T-helper 1 cell treated with Interleukin-12 subunit alpha and Interleukin-12 subunit beta and Interleukin-4 antibody, amounts not matched to agents 30 μg/mL and 1 μg/mL, for 36 hours (primary cell): Measurements from ENCODE around the gene ACACB.
"Not testable (repeated sequence)": the region's sequence is repeated elsewhere in the genome, so short reads cannot be mapped to it uniquely, and the experiment has no call there.

Experiments used
- H3K27ac Mint-ChIP-seq: one replicate; pipeline ENCODE4 v1.8.0; 2021; ENCODE audit warnings: mild to moderate bottlenecking, mixed read lengths
- H3K27me3 Mint-ChIP-seq: one replicate; pipeline ENCODE4 v1.8.0; 2021; ENCODE audit warnings: low read depth, mixed read lengths
- H3K36me3 Mint-ChIP-seq: one replicate; pipeline ENCODE4 v1.8.0; 2021; ENCODE audit warnings: low read depth, mixed read lengths
- H3K4me1 Mint-ChIP-seq: one replicate; pipeline ENCODE4 v1.8.0; 2021; ENCODE audit warnings: low read depth, mixed read lengths
- H3K4me3 Mint-ChIP-seq: one replicate; pipeline ENCODE4 v1.8.0; 2021; ENCODE audit warnings: mild to moderate bottlenecking, moderate library complexity, mixed read lengths
- H3K9me3 Mint-ChIP-seq: one replicate; pipeline ENCODE4 v1.8.0; 2021; ENCODE audit warnings: mixed read lengths

ACACB gene

DNA sequence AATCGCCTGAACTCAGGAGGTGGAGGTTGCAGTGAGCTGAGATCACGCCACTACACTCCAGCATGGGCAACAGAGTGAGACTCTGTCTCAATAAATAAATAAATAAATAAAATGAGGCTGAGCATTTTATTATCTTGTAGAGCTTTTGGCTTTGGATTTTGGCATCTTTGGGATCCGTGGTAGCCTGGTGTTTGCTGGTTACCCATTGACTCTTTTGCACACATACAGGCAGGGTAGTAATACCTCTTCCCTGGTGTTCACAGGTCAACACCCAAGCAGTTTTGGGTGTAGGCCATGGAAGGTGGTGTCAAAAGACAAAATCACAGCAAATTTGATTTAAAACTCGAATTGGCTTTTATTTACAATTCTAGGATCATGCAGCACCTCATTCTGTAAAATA is 27.8 kb downstream of the ACACB start:
- Mint-ChIP-seq H3K27me3 (peaks cover 5% of the 10 kb centered on the region), H3K4me3 (no peak overlapping the region), H3K4me1 (peaks cover 9% of the 10 kb centered on the region), H3K27ac (no peak overlapping the region), H3K9me3 (no peaks in the 10 kb centered on the region), H3K36me3 (peaks cover 1% of the 10 kb centered on the region)

GRCh38 chr12:109147126-109147525 is 30.7 kb downstream of the ACACB start:
- not testable (repeated sequence) for H3K36me3 Mint-ChIP-seq, H3K9me3 Mint-ChIP-seq, H3K27ac Mint-ChIP-seq, H3K4me3 Mint-ChIP-seq, H3K4me1 Mint-ChIP-seq
- H3K27me3 Mint-ChIP-seq = peaks cover 10% of the 10 kb centered on the region

DNA sequence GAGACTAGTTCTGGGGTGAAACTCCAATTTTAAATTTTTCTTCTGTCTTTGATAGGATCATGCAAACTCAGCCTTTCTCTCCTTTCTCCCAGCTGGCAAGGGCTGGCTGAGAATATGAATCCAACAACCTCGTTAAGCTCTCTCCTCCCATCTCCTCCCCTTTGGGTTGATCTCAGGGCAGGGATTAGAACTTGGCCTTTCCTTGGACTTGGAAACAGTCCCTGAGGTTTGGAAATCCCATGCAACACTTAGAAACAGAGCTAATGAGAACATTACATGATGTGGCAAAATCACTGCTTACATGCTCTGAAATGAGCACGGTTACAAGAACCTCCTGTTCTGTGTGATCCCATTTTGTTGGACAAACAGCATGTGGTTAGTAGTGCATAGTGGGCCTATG is 31.6 kb downstream of the ACACB start:
- no peak overlapping the region for H3K27ac Mint-ChIP-seq
- peaks cover 11% of the 10 kb centered on the region for H3K27me3 Mint-ChIP-seq
- no peaks in the 10 kb centered on the region for H3K9me3 Mint-ChIP-seq
- no peak overlapping the region for H3K4me3 Mint-ChIP-seq
- peaks cover 2% of the 10 kb centered on the region for H3K4me1 Mint-ChIP-seq
- H3K36me3 Mint-ChIP-seq = no peaks in the 10 kb centered on the region

GRCh38 chr12:109150124-109150640 is 33.8 kb downstream of the ACACB start:
- no peak overlapping the region for H3K27ac Mint-ChIP-seq
- peaks cover 11% of the 10 kb centered on the region for H3K27me3 Mint-ChIP-seq
- H3K36me3 Mint-ChIP-seq = no peaks in the 10 kb centered on the region
- no peak overlapping the region for H3K4me3 Mint-ChIP-seq
- H3K9me3 Mint-ChIP-seq = no peaks in the 10 kb centered on the region
- peaks cover 10% of the 10 kb centered on the region for H3K4me1 Mint-ChIP-seq

- no peaks in the 10 kb centered on the region for H3K9me3 Mint-ChIP-seq
- H3K36me3 Mint-ChIP-seq = no peaks in the 10 kb centered on the region
- peaks cover 11% of the 10 kb centered on the region for H3K27me3 Mint-ChIP-seq
- H3K27ac Mint-ChIP-seq = no peak overlapping the region
- peaks cover 14% of the 10 kb centered on the region for H3K4me1 Mint-ChIP-seq
- H3K4me3 Mint-ChIP-seq = no peak overlapping the region
Observed at GRCh38 chr12:109151457-109151856, 35.1 kb downstream of the ACACB start.

- H3K36me3 Mint-ChIP-seq = no peaks in the 10 kb centered on the region
- H3K9me3 Mint-ChIP-seq = no peaks in the 10 kb centered on the region
- peaks cover 11% of the 10 kb centered on the region for H3K27me3 Mint-ChIP-seq
- peaks cover 14% of the 10 kb centered on the region for H3K4me1 Mint-ChIP-seq
- H3K27ac Mint-ChIP-seq = no peak overlapping the region
- peak overlapping the region; percentile 87 for H3K4me3 Mint-ChIP-seq
Observed at GRCh38 chr12:109153821-109154441, 37.5 kb downstream of the ACACB start.

DNA sequence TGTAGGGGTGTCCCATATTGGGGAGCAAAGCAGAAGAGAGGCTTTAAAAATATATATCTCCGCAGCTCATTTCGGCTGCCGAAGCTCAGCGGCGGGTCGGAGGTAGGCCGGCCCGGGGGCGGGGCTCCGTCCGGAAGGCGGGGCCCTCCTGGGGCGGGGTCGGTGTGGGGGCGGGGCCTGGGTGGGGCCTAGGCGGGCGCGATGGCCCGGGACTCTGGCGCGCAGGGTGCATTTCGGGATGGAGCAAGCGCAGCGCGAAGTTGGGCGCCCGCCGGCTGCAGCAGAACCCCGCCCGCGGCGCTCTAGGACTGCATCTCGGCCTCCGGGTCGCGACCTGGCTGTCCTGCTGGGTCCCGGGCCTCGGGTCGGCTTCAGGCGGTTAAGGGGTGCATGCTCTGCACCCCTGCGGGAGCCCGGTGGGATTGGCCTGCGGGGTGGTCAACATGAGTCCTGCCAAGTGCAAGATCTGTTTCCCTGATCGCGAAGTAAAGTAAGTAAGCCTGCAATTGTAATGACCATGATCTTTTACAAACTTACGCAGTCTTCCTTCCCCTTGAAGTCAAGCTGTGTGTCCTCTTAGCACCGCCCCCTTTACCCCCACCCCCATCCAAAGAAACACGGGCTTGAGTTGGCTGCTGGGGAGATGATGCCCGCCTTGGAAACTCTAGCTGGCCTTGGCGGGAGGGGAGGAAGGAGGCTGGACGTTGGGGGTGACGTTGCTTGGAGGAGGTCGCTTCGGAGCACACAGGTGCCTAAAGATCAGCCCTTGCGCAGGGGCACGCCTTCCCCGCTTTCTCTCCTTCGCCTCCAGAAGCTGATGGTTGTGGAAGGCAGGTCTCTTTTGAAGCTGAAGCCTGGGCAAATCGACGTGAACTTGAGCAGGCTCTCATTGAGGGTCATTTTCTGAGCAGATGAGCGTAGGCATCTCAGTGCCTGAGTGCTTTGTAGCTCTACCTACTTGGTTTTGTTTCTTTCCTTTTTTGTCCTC is 38.4 kb downstream of the ACACB start:
- H3K27ac Mint-ChIP-seq = peak overlapping the region; percentile 83
- peak overlapping the region; percentile 87 for H3K4me3 Mint-ChIP-seq
- no peaks in the 10 kb centered on the region for H3K36me3 Mint-ChIP-seq
- H3K9me3 Mint-ChIP-seq = no peaks in the 10 kb centered on the region
- peaks cover 11% of the 10 kb centered on the region for H3K27me3 Mint-ChIP-seq
- H3K4me1 Mint-ChIP-seq = peaks cover 14% of the 10 kb centered on the region

DNA sequence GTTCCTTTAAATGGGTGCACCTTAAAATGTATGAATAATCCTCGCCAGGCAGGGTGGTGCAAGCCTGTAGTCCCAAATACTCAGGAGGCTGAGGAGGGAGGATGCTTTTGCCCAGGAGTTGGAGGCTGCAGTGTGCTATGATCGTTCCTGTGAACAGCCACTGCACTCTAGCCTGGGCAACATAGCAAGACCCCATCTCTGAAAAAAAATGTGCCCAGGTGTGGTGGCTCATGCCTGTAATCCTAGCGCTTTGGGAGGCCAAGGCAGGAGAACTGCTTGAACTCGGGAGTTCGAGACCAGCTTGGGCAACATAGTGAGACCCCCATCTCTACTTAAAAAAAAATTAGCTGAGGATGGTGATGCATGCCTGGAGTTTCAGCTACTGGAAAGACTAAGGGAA is 39.6 kb downstream of the ACACB start:
- no peaks in the 10 kb centered on the region for H3K36me3 Mint-ChIP-seq
- no peak overlapping the region for H3K27ac Mint-ChIP-seq
- peaks cover 14% of the 10 kb centered on the region for H3K4me1 Mint-ChIP-seq
- peaks cover 11% of the 10 kb centered on the region for H3K27me3 Mint-ChIP-seq
- no peak overlapping the region for H3K4me3 Mint-ChIP-seq
- H3K9me3 Mint-ChIP-seq = no peaks in the 10 kb centered on the region

- Mint-ChIP-seq H3K4me1 (peaks cover 14% of the 10 kb centered on the region), H3K27ac (no peak overlapping the region), H3K4me3 (no peak overlapping the region), H3K36me3 (no peaks in the 10 kb centered on the region), H3K9me3 (no peaks in the 10 kb centered on the region), H3K27me3 (peaks cover 7% of the 10 kb centered on the region)
Observed at GRCh38 chr12:109156586-109156985, 40.2 kb downstream of the ACACB start.

DNA sequence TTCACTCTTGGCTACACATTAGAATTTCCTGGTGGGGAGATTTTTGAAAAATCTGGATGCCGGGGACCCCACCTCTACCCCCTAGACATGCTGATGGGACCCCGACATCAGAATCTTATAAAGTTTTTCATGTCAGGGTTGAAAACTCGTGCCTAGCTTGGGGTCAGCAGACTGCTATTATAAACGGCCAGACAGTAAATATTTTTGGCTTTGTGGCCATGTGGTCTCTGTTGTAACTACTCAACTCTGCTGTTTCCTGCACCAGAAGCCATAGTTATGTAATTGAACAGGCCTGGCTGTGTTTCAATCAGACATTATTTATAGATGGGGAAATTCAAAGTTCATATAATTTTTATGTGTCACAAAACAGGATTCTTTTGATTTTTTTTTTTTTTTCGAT is 41.6 kb downstream of the ACACB start:
- Mint-ChIP-seq H3K4me1 (peaks cover 14% of the 10 kb centered on the region), H3K36me3 (no peaks in the 10 kb centered on the region), H3K4me3 (no peak overlapping the region), H3K9me3 (no peaks in the 10 kb centered on the region), H3K27me3 (no peaks in the 10 kb centered on the region), H3K27ac (no peak overlapping the region)

DNA sequence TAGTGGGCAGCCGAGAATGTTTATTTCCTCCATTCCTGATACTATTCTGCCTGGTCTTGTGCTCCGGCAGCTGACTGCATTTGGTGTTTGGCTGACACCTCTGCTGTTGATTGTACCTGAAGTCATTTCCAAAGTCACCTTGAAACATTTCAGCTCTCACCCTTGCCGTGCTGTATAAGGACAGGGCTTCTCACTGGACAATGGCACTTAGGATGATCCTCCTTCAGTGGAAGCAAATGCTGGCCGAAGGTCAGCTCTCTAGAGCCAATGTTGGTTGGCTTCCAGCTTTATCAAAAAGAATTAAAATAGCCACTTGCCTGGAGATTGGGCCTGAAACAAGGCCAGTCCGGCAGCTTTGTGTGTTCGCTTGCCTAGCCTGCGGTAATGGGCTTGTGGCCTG is 44.0 kb downstream of the ACACB start:
- H3K4me3 Mint-ChIP-seq = no peak overlapping the region

DNA sequence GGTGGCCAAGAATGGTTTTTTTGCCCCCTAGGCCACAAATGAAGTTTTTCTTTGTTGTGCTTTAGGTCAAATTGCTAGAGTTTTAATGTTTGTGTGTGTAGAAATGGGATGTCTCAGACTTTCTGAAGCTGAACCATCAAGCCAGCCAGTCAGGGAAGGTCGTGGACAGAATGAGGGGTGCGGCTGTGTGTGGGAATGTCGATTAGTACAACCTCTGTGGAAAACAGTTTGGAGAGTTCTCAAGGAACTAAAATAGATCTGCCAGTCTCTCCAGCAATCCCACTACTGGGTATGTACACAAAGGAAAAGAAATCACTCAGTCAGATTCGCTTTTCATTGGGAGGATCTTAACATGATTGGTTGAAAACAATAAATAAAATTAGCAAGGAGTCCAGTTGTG is 44.5 kb downstream of the ACACB start:
- H3K4me1 Mint-ChIP-seq = peaks cover 3% of the 10 kb centered on the region

More for the DNA sequence above, 44.0 kb downstream of the ACACB start:
- Mint-ChIP-seq H3K27ac (no peak overlapping the region), H3K27me3 (no peaks in the 10 kb centered on the region), H3K36me3 (no peaks in the 10 kb centered on the region), H3K4me1 (peaks cover 4% of the 10 kb centered on the region), H3K9me3 (no peaks in the 10 kb centered on the region)

GRCh38 chr12:109162551-109162950 is 46.2 kb downstream of the ACACB start:
- Mint-ChIP-seq H3K9me3 (no peaks in the 10 kb centered on the region), H3K27me3 (no peaks in the 10 kb centered on the region), H3K36me3 (no peaks in the 10 kb centered on the region), H3K27ac (no peak overlapping the region), H3K4me1 (peaks cover 3% of the 10 kb centered on the region), H3K4me3 (no peak overlapping the region)

More for the DNA sequence above, 44.5 kb downstream of the ACACB start:
- Mint-ChIP-seq H3K27me3 (no peaks in the 10 kb centered on the region), H3K9me3 (no peaks in the 10 kb centered on the region), H3K36me3 (no peaks in the 10 kb centered on the region), H3K4me3 (no peak overlapping the region), H3K27ac (no peak overlapping the region)

DNA sequence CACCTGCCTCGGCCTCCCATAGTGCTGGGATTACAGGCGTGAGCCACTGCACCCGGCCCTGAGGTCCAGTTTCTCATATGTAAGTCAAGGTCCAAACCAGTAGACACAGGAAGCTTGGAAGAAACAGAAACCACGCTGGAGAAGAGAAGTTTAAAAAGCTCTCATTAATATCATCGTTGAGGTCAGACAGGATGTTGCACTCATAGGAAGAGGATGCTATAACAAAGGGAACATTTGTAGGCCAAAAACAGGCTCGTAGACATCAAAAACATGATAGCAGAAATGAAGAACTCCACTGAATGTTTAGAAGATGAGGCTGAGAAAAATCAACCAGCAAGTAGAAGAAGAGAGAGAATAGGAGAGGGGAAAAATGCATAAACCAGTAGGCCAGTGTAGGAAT is 46.8 kb downstream of the ACACB start:
- no peaks in the 10 kb centered on the region for H3K27me3 Mint-ChIP-seq
- H3K9me3 Mint-ChIP-seq = no peaks in the 10 kb centered on the region
- peaks cover 3% of the 10 kb centered on the region for H3K4me1 Mint-ChIP-seq
- no peak overlapping the region for H3K4me3 Mint-ChIP-seq
- no peaks in the 10 kb centered on the region for H3K36me3 Mint-ChIP-seq
- H3K27ac Mint-ChIP-seq = no peak overlapping the region

- no peak overlapping the region for H3K4me3 Mint-ChIP-seq
- H3K36me3 Mint-ChIP-seq = peaks cover 2% of the 10 kb centered on the region
- H3K9me3 Mint-ChIP-seq = no peaks in the 10 kb centered on the region
- no peak overlapping the region for H3K27ac Mint-ChIP-seq
- H3K27me3 Mint-ChIP-seq = no peaks in the 10 kb centered on the region
- peaks cover 3% of the 10 kb centered on the region for H3K4me1 Mint-ChIP-seq
Observed at GRCh38 chr12:109165599-109165998, 49.2 kb downstream of the ACACB start.
